Neural cell (in vitro differentiated cells): ENCODE results near the gene RAC3.

ENCODE experiments used
- CTCF ChIP-seq: fragments of 450-650 bp; IDR thresholded peaks from 2 replicates; pipeline ENCODE4 v1.5.1; 2014; ENCODE audit warnings: antibody characterized with exemption, mild to moderate bottlenecking, moderate library complexity; ENCODE audit not compliant: poor library complexity, severe bottlenecking
- EZH2 ChIP-seq: fragments of 200-600, 300-800 bp; shearing (Covaris generic), sonication (generic); IDR thresholded peaks from 2 replicates; pipeline ENCODE4 v1.6.1; 2014; ENCODE audit warnings: antibody characterized with exemption, low read length, borderline replicate concordance, mild to moderate bottlenecking; ENCODE audit not compliant: insufficient read depth, poor library complexity, severe bottlenecking
- MXI1 ChIP-seq: fragments of 450-650 bp; conservative IDR thresholded peaks from 2 replicates; pipeline ENCODE4 v1.6.1; 2014; ENCODE audit warnings: antibody characterized with exemption, mild to moderate bottlenecking; ENCODE audit not compliant: poor library complexity, severe bottlenecking
- RAD21 ChIP-seq: fragments of 450-650 bp; conservative IDR thresholded peaks from 2 replicates; pipeline ENCODE4 v1.6.1; 2014; ENCODE audit warnings: antibody characterized with exemption, mild to moderate bottlenecking, moderate library complexity
- SMC3 ChIP-seq: fragments of 450-650 bp; conservative IDR thresholded peaks from 2 replicates; pipeline ENCODE4 v1.6.1; 2014; ENCODE audit warnings: antibody characterized with exemption, mild to moderate bottlenecking, moderate library complexity; ENCODE audit not compliant: poor library complexity
- TAF1 ChIP-seq: IDR thresholded peaks from 2 replicates; pipeline ENCODE4 v1.6.1; 2012; ENCODE audit warnings: low read depth
- TF ChIP-seq, protein P1 (sequence below): IDR thresholded peaks from 2 replicates; pipeline ENCODE4 v1.6.1; 2012; ENCODE audit warnings: borderline replicate concordance

- TF ChIP-seq CTCF (no peak), RAD21 (no peak), SMC3 (no peak), EZH2 (no peak), MXI1 (no peak), TAF1 (no peak)
- TF ChIP-seq, protein P1, sequence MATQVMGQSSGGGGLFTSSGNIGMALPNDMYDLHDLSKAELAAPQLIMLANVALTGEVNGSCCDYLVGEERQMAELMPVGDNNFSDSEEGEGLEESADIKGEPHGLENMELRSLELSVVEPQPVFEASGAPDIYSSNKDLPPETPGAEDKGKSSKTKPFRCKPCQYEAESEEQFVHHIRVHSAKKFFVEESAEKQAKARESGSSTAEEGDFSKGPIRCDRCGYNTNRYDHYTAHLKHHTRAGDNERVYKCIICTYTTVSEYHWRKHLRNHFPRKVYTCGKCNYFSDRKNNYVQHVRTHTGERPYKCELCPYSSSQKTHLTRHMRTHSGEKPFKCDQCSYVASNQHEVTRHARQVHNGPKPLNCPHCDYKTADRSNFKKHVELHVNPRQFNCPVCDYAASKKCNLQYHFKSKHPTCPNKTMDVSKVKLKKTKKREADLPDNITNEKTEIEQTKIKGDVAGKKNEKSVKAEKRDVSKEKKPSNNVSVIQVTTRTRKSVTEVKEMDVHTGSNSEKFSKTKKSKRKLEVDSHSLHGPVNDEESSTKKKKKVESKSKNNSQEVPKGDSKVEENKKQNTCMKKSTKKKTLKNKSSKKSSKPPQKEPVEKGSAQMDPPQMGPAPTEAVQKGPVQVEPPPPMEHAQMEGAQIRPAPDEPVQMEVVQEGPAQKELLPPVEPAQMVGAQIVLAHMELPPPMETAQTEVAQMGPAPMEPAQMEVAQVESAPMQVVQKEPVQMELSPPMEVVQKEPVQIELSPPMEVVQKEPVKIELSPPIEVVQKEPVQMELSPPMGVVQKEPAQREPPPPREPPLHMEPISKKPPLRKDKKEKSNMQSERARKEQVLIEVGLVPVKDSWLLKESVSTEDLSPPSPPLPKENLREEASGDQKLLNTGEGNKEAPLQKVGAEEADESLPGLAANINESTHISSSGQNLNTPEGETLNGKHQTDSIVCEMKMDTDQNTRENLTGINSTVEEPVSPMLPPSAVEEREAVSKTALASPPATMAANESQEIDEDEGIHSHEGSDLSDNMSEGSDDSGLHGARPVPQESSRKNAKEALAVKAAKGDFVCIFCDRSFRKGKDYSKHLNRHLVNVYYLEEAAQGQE, result no peak
Observed at GRCh38 chr17:81992306-81993102, 39.0 kb upstream of the RAC3 start.
